Measurements from ENCODE around the gene ANTXR1. TPM values are rescaled to one million over a fixed set of nuclear protein-coding genes. Genes with fewer than 3 reads are reported as not detected.

The ANTXR1 gene
- total RNA-seq, 1 experiment from 2014 or later: 0.66 TPM

DNA sequence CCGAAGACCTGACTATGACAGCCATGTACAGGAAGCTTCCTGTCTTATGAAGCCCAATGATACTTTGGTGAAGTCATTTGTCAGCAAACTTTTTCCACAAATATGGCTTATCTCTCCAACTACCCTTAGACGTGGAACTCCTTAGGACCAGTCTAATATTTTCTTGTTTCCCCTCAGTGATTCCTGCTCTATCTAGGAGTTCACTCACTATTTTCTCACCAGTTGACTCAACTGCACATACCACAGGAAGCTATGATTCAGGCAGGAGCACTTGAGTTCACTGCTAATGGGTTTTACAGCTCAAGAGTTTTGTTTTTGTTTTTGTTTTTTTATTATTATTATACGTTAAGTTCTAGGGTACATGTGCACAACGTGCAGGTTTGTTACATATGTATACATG is 109.3 kb downstream of the ANTXR1 start:
- no TSS peak for BruUV-seq (replicated peaks)
- Mint-ChIP-seq H3K4me1 (ENCODE audit: low read depth, unreplicated experiment) (no peaks in the 10 kb centered on the region), H3K4me3 (ENCODE audit: low read depth, unreplicated experiment) (no peak overlapping the region), H3K27me3 (ENCODE audit: unreplicated experiment) (peaks cover 55% of the 10 kb centered on the region), H3K27ac (ENCODE audit: unreplicated experiment) (no peak overlapping the region), H3K9me3 (ENCODE audit: low read depth, unreplicated experiment) (no peaks in the 10 kb centered on the region), H3K36me3 (ENCODE audit: insufficient read depth, unreplicated experiment) (no peaks in the 10 kb centered on the region)
- TF ChIP-seq, protein P1, sequence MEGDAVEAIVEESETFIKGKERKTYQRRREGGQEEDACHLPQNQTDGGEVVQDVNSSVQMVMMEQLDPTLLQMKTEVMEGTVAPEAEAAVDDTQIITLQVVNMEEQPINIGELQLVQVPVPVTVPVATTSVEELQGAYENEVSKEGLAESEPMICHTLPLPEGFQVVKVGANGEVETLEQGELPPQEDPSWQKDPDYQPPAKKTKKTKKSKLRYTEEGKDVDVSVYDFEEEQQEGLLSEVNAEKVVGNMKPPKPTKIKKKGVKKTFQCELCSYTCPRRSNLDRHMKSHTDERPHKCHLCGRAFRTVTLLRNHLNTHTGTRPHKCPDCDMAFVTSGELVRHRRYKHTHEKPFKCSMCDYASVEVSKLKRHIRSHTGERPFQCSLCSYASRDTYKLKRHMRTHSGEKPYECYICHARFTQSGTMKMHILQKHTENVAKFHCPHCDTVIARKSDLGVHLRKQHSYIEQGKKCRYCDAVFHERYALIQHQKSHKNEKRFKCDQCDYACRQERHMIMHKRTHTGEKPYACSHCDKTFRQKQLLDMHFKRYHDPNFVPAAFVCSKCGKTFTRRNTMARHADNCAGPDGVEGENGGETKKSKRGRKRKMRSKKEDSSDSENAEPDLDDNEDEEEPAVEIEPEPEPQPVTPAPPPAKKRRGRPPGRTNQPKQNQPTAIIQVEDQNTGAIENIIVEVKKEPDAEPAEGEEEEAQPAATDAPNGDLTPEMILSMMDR (IDR thresholded peaks at IDR 0.05; ENCODE audit: unreplicated experiment): no peak
- DNase-seq: no peak
- CTCF ChIA-PET: no interaction called here
- intact Hi-C loops (cut with micrococcal nuclease; ENCODE audit: unreplicated experiment): no loop called here

DNA sequence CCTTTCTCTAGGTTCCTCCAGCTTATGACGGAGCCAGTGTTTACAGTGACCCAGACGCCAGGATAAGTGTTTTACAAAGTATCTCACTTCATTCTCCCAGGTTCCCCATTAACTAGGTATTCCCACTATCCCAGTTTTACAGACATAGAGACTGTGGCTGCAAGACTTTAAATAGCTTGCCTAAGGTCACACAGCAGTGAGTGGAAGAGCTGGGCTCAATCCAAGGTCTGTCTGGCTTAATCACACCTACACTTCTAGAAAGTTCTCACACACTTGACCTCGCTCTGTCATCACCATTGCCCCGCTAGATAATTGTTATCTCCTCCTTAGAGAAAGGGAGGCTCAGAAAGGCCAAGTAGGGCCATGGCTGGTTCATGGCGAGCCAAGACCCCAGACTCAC is 110.2 kb downstream of the ANTXR1 start:
- no peak overlapping the region for H3K4me3 Mint-ChIP-seq (ENCODE audit: low read depth, unreplicated experiment)
- H3K36me3 Mint-ChIP-seq (ENCODE audit: insufficient read depth, unreplicated experiment): no peaks in the 10 kb centered on the region
- intact Hi-C loops (cut with micrococcal nuclease; ENCODE audit: unreplicated experiment): no loop called here
- H3K9me3 Mint-ChIP-seq (ENCODE audit: low read depth, unreplicated experiment): no peaks in the 10 kb centered on the region
- TF ChIP-seq, protein P1 (IDR thresholded peaks at IDR 0.05; ENCODE audit: unreplicated experiment): no peak
- peaks cover 63% of the 10 kb centered on the region for H3K27me3 Mint-ChIP-seq (ENCODE audit: unreplicated experiment)
- CTCF ChIA-PET: no interaction called here
- no peaks in the 10 kb centered on the region for H3K4me1 Mint-ChIP-seq (ENCODE audit: low read depth, unreplicated experiment)
- H3K27ac Mint-ChIP-seq (ENCODE audit: unreplicated experiment): no peak overlapping the region
- DNase-seq: no peak
- no TSS peak for BruUV-seq (replicated peaks)

DNA sequence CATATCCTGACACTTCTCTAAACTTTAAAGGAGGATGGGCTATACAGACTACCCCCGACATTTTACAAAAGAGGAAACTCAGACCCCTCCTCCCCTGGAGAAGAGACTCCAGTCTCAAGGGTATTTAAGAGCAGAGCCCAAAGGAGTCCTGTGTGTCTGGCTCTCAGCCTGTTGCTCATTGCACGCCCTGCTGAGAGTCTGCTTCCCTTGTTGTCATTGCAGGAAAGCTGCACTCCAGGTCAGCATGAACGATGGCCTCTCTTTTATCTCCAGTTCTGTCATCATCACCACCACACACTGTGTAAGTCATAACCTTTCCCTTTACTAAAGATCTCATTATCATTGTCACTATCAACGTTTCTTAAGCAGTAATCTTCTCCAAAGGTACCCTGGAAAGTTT is 111.4 kb downstream of the ANTXR1 start:
- H3K4me1 Mint-ChIP-seq (ENCODE audit: low read depth, unreplicated experiment): no peaks in the 10 kb centered on the region
- intact Hi-C loops (cut with micrococcal nuclease; ENCODE audit: unreplicated experiment): no loop called here
- no peaks in the 10 kb centered on the region for H3K36me3 Mint-ChIP-seq (ENCODE audit: insufficient read depth, unreplicated experiment)
- DNase-seq: no peak
- no peaks in the 10 kb centered on the region for H3K9me3 Mint-ChIP-seq (ENCODE audit: low read depth, unreplicated experiment)
- H3K27me3 Mint-ChIP-seq (ENCODE audit: unreplicated experiment): peaks cover 67% of the 10 kb centered on the region
- no peak overlapping the region for H3K4me3 Mint-ChIP-seq (ENCODE audit: low read depth, unreplicated experiment)
- no TSS peak for BruUV-seq (replicated peaks)
- no peak overlapping the region for H3K27ac Mint-ChIP-seq (ENCODE audit: unreplicated experiment)
- TF ChIP-seq, protein P1 (IDR thresholded peaks at IDR 0.05; ENCODE audit: unreplicated experiment): no peak
- CTCF ChIA-PET: no interaction called here

DNA sequence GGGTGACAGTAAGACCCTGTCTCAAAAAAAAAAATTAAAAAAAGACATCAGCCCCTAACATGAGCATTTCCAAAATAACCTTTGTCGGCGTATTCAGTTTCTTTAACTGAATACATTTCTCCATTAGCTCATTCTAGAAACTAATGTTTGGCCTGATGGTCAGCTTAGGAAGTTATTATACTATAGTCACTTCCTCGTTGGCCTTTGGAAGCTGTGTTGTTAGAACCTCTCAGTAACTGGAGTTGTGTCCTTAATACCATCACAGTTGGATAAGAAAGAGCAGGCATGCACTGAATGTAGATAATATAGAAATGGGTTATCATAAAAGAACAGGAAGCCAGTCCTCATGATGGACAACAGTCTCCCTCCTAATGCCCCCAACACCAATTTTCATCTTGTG is 112.8 kb downstream of the ANTXR1 start:
- Mint-ChIP-seq H3K4me3 (ENCODE audit: low read depth, unreplicated experiment) (no peak overlapping the region), H3K9me3 (ENCODE audit: low read depth, unreplicated experiment) (no peaks in the 10 kb centered on the region), H3K36me3 (ENCODE audit: insufficient read depth, unreplicated experiment) (no peaks in the 10 kb centered on the region), H3K27me3 (ENCODE audit: unreplicated experiment) (peaks cover 77% of the 10 kb centered on the region), H3K4me1 (ENCODE audit: low read depth, unreplicated experiment) (no peaks in the 10 kb centered on the region), H3K27ac (ENCODE audit: unreplicated experiment) (no peak overlapping the region)
- CTCF ChIA-PET: interaction anchor here (0.8 kb wide), 1 partner anchor 66 kb away, joined by 4 read pairs; no protein-coding TSS in a partner anchor
- TF ChIP-seq, protein P1 (IDR thresholded peaks at IDR 0.05; ENCODE audit: unreplicated experiment): no peak
- no peak for DNase-seq
- BruUV-seq (replicated peaks): no TSS peak
- intact Hi-C loops (cut with micrococcal nuclease; ENCODE audit: unreplicated experiment): no loop called here

Measured in Calu3 (cell line).